NB4 (cell line): ENCODE measurements around the gene KIFAP3.
"Not testable (repeated sequence)": the region's sequence is repeated elsewhere in the genome, so short reads cannot be mapped to it uniquely, and the experiment has no call there.

Source experiments
- CTCF ChIP-seq: IDR thresholded peaks from one replicate; pipeline ENCODE4 v1.5.1; 2012; ENCODE audit warnings: low read depth, low read length
- MAX ChIP-seq: IDR thresholded peaks from 2 replicates; pipeline ENCODE4 v1.6.1; 2011; ENCODE audit warnings: low read depth, low read length
- MYC ChIP-seq: IDR thresholded peaks from 2 replicates; pipeline ENCODE4 v1.6.1; 2011; ENCODE audit warnings: low read depth, low read length
- POLR2A ChIP-seq: IDR thresholded peaks from 2 replicates; pipeline ENCODE4 v1.6.1; 2011; ENCODE audit warnings: mild to moderate bottlenecking; ENCODE audit not compliant: insufficient read length; ENCODE audit errors: extremely low read depth

- TF ChIP-seq POLR2A, CTCF, MAX, MYC: not testable (repeated sequence)
These were observed 65.8 kb downstream of the KIFAP3 start for GRCh38 chr1:170008745-170009144.
